GM19043 (cell line): ENCODE results near the gene PCDHGA3.
"Not testable (repeated sequence)": the region's sequence is repeated elsewhere in the genome, so short reads cannot be mapped to it uniquely, and the experiment has no call there.

ENCODE experiments used
- ATAC-seq: cut with Tn5 transposase; IDR thresholded peaks from one replicate; pipeline ENCODE4 v1.9.1; 2021; ENCODE audit warnings: low read depth; ENCODE audit not compliant: unreplicated experiment

PCDHGA3 gene

DNA sequence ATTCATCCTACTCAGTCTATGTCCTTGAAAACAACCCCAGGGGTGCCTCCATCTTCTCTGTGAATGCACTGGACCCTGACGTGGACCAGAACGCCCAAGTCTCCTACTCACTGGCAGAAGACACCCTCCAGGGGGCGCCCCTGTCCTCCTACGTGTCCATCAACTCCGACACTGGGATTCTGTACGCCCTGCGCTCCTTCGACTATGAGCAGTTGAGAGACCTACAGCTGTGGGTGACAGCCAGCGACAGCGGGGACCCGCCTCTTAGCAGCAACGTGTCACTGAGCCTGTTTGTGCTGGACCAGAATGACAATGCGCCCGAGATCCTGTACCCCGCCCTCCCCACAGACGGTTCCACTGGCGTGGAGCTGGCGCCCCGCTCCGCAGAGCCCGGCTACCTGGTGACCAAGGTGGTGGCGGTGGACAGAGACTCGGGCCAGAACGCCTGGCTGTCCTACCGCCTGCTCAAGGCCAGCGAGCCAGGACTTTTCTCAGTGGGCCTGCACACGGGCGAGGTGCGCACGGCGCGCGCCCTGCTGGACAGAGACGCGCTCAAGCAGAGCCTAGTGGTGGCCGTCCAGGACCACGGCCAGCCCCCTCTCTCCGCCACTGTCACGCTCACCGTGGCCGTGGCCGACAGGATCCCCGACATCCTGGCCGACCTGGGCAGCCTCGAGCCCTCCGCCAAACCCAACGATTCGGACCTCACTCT lies 32.0 kb downstream of the PCDHGA3 start:
- not testable (repeated sequence) for ATAC-seq

DNA sequence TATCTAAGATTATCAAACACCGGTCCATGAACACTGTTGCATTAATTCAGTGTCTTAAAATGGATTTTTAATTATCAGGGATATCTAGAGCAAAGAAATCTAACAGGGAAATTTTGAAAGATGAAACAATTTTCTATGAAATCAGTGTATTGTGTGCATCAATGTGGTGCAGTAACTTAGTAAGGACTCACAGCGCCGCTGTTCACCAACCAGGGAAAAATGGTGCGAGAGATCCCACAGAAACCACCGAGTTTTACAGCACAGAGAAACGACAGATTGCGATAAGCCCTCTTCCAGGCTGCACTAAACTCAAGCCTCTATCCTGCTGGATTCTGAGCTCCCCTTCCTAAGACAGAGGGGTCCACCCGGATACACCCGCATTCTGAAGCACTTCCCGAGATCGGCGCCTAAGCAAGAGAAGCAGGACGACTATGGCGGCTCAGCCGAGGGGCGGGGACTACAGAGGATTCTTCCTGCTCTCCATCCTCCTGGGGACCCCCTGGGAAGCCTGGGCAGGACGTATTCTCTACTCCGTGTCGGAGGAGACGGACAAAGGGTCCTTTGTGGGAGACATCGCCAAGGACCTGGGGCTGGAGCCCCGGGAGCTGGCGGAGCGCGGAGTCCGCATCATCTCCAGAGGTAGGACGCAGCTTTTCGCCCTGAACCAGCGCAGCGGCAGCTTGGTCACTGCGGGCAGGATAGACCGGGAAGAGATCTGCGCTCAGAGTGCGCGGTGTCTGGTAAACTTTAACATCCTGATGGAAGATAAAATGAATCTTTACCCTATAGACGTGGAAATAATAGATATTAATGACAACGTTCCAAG lies 39.1 kb downstream of the PCDHGA3 start, which contains the start of gene PCDHGA7:
Gene PCDHGA7 (plus strand): TSS at position 274 of the 826 bp plus-strand sequence. CDS start 158 bp downstream, at position 432.
- no peak for ATAC-seq

DNA sequence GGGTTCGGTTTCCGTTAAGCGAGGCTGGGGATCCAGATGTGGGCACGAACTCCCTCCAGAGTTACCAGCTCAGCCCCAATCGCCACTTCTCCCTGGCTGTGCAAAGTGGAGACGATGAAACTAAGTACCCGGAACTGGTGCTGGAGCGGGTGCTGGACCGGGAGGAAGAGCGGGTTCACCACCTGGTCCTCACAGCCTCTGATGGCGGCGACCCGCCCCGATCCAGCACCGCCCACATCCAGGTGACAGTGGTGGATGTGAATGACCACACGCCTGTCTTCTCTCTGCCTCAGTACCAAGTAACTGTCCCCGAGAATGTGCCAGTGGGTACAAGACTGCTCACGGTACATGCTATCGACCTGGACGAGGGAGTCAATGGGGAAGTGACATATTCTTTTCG lies 39.7 kb downstream of the PCDHGA3 start:
- ATAC-seq = no peak

DNA sequence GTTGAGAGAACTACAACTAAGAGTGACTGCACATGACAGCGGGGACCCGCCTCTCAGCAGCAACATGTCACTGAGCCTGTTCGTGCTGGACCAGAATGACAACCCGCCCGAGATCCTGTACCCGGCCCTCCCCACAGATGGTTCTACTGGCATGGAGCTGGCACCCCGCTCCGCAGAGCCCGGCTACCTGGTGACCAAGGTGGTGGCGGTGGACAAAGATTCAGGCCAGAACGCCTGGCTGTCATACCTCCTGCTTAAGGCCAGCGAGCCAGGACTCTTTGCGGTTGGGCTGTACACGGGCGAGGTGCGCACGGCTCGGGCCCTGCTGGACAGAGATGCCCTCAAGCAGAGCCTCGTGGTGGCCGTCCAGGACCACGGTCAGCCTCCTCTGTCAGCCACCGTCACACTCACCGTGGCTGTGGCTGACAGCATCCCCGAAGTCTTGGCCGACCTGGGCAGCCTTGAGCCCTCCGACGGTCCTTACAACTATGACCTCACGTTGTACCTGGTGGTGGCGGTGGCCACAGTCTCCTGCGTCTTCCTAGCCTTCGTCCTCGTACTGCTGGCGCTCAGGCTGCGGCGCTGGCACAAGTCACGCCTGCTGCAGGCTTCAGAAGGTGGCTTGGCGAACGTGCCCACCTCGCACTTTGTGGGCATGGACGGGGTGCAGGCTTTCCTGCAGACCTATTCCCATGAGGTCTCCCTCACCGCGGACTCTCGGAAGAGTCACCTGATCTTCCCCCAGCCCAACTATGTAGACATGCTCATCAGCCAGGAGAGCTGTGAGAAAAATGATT lies 41.0 kb downstream of the PCDHGA3 start:
- no peak for ATAC-seq

DNA sequence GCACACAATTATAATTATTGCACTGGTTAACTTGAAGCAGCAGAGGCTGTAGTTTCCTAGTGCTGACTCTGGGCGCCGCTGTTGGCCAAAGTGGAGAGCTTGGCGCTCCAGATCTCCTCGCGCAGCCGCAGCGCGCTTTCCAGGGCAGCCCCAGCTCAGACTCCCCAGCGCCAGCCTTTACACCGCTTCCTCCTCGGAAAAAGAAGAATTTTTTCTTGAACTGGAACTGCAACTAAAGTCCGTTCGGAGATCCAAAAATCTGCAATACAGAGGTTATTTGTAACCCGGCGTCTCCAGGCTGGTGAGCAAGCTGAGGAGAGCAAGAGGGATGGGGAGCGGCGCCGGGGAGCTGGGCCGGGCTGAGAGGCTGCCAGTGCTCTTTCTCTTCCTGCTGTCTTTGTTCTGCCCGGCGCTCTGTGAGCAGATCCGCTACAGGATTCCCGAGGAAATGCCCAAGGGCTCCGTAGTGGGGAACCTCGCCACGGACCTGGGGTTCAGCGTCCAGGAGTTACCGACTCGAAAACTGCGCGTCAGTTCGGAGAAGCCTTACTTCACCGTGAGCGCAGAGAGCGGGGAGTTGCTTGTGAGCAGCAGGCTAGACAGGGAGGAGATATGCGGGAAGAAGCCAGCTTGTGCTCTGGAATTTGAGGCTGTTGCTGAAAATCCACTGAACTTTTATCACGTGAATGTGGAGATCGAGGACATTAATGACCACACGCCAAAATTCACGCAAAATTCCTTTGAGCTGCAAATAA lies 44.1 kb downstream of the PCDHGA3 start, which contains the start of gene PCDHGB4:
Gene PCDHGB4 (plus strand): TSS at position 142 of the 755 bp plus-strand sequence. CDS start 187 bp downstream, at position 329.
- not testable (repeated sequence) for ATAC-seq

DNA sequence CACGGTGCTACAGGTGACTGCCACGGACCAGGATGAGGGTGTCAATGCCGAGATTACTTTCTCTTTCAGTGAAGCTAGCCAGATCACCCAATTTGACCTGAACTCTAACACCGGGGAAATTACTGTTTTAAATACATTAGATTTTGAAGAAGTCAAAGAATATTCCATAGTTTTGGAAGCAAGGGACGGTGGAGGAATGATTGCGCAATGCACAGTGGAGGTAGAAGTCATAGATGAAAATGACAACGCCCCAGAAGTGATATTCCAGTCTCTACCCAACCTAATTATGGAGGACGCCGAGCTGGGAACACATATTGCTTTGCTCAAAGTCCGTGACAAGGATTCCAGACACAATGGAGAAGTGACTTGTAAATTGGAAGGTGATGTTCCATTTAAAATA lies 45.0 kb downstream of the PCDHGA3 start:
- ATAC-seq = no peak

DNA sequence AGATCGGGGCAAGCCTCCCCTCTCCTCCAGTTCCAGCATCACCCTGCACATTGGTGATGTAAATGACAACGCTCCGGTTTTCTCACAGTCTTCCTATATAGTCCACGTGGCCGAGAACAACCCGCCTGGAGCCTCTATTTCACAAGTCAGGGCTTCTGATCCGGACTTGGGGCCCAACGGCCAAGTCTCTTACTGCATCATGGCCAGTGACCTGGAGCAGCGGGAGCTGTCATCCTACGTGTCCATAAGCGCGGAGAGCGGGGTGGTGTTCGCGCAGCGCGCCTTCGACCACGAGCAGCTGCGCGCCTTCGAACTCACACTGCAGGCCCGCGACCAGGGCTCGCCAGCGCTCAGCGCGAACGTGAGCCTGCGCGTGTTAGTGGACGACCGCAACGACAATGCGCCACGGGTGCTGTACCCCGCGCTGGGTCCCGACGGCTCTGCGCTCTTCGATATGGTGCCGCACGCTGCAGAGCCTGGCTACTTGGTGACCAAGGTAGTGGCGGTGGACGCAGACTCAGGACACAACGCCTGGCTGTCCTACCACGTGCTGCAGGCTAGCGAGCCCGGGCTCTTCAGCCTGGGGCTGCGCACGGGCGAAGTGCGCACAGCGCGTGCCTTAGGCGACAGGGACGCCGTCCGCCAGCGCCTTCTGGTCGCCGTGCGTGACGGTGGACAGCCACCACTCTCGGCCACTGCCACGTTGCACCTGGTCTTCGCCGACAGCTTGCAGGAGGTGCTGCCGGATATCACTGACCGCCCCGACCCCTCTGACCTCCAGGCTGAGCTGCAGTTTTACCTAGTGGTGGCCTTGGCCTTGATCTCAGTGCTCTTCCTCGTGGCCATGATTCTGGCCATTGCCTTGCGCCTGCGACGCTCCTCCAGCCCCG lies 45.8 kb downstream of the PCDHGA3 start:
- no peak for ATAC-seq

DNA sequence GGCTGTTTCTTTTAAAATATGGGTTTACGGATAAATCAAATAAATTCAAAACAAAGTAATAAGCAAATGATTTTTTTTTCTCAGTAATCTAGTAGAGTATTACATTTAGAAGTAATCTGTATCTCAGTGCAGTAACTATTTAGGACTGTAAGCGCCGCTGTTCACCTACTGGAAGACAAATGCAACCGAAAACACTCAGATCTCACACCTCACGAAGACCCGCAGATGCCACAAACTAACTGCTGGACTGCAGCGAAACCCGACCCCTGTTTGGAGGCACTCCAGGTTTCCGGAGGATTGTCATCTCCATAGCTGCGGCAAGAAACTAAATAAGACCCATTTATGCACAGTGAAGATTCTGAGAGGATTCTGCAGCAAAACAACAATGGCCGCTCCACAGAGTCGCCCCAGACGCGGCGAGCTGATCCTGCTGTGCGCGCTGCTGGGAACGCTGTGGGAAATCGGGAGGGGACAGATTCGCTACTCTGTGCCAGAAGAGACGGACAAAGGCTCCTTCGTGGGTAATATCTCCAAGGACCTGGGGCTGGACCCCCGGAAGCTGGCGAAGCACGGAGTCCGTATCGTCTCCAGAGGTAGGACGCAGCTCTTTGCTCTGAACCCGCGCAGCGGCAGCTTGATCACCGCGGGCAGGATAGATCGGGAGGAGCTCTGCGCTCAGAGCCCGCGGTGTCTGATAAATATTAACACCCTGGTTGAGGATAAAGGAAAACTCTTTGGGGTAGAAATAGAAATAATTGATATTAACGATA lies 49.0 kb downstream of the PCDHGA3 start, which contains the start of gene PCDHGA8:
Gene PCDHGA8 (plus strand): TSS at position 205 of the 770 bp plus-strand sequence. CDS start 181 bp downstream, at position 386.
- ATAC-seq = no peak

DNA sequence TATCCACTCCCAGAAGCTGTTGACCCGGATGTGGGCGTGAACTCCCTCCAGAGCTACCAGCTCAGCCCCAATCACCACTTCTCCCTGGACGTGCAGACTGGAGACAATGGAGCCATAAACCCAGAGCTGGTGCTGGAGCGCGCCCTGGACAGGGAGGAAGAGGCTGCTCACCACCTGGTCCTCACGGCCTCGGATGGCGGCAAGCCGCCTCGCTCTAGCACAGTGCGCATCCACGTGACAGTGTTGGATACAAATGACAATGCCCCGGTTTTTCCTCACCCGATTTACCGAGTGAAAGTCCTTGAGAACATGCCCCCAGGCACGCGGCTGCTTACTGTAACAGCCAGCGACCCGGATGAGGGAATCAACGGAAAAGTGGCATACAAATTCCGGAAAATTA lies 49.6 kb downstream of the PCDHGA3 start:
- ATAC-seq = no peak

DNA sequence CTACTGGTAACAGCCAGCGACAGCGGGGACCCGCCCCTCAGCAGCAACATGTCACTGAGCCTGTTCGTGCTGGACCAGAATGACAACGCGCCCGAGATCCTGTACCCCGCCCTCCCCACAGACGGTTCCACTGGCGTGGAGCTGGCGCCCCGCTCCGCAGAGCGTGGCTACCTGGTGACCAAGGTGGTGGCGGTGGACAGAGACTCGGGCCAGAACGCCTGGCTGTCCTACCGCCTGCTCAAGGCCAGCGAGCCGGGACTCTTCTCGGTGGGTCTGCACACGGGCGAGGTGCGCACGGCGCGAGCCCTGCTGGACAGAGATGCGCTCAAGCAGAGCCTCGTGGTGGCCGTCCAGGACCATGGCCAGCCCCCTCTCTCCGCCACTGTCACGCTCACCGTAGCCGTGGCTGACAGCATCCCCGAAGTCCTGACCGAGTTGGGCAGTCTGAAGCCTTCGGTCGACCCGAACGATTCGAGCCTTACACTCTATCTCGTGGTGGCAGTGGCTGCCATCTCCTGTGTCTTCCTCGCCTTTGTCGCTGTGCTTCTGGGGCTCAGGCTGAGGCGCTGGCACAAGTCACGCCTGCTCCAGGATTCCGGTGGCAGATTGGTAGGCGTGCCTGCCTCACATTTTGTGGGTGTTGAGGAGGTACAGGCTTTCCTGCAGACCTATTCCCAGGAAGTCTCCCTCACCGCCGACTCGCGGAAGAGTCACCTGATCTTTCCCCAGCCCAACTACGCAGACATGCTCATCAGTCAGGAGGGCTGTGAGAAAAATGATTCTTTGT lies 51.0 kb downstream of the PCDHGA3 start:
- not testable (repeated sequence) for ATAC-seq
